ENCODE results near the gene FAM120B.

Gene FAM120B

DNA sequence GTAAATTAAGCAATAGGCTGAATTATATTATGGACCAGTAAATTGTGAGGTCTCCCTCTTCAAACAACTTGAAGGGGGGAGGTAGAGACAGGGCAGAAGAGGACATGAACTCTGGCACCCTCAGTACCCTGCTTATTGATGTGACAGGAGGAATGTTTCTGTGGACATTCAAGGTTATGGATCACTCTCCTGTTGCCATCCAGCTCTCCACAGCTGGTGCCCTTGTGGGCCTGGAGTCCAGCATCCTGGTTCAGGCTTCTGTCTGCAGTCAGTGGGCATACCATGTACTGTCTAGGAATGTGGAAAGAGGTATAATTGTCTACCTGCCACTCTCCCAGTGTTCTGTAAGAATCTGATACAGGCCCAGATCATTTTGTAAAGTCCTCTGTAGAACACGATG, 55.6 kb downstream of the FAM120B start:
- DNase-seq = no peak

DNA sequence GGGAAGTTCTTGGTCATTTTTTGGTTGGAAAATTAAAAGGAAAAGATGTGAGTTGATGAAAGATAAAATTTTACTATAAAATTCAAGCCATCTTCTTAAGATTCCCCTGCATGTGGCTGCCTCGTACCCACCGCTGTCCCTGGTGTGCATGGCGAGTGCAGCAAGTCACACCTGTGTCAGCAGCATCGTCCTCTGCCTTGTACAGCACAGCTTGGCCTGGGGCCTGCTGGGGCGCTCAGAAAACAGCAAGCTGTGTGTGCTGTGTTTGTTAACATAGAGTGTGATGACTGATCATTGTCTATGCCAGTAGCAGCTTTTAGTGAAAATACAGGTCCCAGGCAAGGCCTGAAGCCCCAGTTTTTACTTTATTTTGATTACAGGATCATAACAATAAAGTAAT, 56.7 kb downstream of the FAM120B start:
- DNase-seq = no peak

DNA sequence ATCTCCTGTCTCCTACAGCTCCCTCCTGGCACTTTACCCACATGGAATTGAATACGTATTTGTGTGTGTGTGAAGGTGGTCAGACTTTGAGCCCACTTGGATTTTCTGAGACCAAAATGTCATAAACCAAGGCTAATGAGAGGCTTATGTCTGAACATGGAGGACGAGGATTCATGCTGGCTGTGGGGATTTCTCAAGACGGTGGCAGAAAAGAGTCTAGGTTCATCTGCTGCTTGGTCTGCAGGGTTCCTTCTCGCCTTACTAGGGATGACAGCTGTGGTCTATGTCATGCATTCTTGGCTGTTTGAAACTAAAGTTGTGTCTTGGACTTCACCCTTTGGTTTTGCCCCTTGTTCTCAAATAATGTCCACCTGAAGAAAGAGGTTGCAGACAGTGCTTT, 58.6 kb downstream of the FAM120B start:
- no peak for DNase-seq

DNA sequence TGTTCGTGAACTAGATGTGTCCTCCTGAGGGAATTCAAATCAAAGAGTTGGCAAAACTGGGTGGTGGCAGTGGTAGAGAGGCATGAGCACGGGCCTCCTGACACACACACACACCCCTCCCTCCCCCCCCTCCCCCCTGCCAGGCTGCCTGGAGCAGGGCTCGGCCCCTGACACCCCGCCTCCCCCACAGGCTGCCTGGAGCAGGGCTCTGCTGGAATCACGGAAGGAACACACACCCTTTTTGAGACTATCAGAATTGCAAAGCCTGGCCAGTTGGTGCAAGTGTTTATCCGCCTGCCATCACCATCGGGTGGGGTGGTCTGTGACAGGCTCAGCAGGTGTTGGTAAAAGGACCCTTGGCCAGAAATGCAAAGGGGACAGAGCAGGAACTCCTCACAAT, 59.0 kb downstream of the FAM120B start:
- DNase-seq = peak; percentile 47

DNA sequence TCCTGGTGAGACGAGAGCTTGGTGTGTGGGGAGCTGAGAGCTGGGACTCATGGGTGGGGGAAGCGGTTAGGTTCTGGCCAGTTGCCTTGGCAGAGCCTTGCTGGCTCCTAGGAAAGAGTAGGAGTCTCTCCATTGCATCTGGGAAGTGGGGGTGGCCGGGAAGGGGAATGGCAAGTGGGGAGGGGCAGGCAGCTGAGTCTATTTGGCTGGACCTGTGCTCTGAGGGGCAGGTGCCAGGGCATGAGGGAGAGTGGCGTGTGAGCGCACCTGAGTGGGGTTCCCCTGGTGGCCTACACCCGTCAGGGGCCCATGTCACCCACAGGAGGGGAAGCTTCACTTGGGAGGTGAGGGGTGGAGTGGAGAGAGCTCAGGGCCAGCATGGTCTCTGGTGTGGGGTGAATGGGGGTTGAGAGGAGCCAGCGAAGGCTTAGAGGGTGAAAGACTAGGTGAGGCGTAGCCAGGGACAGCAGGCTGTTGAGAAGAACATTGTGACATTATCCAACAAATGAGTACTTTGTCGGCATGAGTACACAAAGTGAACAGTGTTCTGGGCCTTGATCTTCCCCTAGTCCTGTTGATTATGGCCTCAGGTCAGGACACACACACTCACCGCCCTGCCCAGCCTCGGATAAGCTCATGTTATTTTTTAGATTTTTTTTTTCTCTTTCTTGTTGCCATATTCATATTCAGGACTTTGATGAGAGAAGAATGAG, 59.8 kb downstream of the FAM120B start:
- DNase-seq = no peak

DNA sequence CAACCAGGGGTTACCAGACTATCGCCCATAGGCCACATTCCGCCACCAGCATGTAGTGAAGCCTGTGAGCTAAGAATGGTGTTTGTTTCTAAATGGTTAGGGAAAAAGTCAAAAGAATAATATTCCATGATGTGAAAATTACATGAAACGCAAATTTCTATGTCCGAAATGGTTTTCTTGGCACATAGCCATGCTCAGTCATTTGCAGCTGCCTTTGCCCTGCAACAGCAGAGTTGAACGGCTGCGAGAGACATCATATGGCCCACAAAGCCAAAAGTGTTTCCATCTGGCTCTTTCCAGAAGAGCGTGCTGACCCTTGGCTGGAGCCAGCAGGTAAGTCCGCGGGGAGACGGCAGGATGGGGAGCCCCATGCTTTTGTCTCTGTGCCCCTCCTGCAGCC, 60.7 kb downstream of the FAM120B start:
- no peak for DNase-seq

DNA sequence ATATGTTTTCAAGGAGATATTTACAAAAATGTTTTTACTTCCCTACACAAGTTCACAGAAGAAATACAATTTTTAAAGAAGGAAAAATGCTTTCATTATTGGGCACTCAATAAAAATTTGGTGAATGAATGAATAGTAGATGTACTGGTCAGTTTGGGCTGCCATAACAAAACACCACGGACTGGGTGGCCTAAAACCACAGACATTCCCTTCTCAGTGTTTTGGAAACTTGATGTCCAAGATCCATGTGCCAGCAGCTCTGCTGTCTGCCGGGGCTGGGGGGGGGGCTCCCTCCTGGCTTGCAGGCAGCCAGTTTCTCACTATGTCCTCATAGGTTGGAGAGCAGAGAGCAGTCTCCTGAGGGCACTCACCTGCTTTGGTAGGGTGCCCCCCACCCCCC, 62.0 kb downstream of the FAM120B start:
- DNase-seq = no peak

DNA sequence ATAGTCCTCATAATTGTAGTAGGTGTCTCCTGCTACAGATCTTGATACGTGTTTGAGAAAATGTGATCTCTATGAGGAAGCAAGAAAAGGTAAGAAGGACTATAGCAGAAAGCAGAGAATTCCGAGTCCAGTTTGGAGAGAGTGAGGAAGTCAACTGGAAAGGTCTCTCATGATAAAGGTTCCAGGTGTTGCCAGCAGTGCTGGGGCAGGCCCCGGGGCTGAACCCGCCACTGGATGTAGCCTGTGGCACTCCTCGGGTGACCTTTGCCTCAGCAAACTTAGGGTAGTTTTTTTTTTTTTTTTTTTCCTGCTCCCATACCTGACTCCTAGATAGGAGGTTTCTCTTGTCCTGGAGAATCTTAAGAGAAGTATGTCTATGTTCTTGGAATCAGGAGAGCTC, 62.8 kb downstream of the FAM120B start:
- no peak for DNase-seq

DNA sequence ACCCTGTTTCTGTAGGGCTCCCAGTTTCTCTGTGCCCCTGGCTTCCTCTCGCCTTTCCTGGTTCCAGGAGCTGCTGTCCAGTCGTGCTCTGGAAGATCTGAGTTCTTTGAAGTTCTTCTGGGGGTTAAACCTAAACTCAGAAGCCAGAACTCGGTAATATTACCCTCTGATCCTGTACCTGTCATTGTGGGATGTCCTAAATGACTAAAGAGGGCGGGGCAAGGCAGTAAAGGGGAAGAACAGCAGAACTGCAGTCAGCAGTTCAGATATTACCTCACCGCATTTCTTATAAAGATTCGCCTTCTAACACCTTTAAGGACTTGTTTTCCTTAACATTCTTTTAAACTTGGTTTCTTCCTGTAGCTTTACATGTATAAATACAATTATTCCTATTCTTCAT, 63.9 kb downstream of the FAM120B start:
- DNase-seq = no peak

DNA sequence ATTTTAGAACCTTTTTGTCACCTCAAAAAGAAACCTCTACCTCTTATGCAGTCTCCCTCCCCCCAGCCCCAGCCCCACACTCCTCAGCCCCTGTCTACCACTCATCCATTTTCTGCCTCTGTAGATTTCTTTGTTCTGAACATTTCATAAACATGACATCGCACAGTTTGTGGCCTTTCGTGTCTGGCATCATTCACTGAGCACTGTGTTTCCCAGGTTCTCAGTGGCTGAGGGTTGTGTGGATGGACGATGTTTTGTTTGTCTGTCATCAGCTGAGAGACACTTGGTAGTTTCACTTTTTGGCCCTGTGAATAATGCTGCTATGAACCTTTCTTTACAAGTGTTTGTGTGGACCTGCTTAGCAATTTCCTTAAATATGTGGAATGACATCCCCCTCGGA, 64.5 kb downstream of the FAM120B start:
- no peak for DNase-seq

DNA sequence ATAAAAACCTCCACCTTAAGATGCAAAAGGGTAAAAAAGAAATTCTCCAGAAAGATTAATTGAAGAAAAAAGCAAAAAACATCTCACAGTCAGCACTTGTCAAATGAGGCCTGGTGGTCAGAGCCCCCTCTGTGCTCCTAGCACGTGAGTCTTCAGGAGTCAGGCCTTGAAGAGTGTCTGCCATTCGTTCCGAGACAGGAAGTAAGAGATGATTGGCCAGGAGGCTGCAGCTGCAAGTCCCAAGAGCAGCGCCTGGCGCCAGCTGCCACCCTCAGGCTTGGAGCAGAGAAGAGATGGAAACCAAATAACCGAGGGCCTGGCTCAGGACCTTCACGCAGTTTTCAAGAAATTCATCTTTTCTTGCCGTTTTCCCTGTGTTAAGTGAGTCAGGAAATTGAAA, 65.0 kb downstream of the FAM120B start:
- DNase-seq = no peak

DNA sequence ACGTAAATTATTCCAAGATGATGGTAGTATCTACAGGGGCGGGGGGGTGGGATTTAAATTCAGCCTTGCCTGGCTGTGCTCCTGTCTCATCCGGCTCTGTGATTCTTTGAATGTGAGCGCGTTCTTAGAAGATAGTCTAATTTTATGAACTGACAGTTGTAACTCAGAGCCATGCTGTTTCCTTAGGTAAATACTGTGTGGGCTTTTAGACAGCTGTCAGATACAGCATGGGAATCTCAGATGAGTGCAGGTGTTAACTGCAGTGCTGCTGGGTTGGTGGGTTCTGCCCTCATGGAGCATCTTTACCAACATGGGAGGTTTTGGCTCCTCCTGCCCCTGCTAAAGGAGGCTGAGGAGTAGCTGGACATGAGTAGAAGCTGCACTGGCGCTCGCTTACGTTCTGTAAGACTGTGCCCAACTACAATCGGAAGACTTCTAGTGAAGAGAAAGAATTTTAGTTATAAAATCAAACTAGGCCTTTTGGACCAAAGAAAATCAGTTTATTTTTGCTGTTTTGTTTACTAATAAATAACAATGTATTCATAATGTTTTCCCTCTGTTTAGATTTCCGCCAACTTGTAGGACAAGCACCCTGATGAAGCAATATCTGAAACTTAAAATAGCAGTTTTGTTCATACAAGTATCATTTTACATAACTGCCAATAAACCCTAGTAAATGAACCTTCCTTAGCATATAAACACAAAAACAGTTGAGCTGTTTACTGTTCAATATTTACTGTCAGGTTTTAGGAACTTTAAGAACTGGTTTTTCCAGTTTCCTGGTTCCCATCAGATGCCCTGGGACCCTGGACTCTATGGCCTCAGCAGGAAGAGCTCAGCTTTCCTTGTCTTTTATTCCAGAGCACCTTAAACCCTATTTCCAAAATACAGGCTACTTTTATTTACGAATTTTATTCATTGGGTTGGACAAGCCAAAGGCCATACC, 66.1 kb downstream of the FAM120B start:
- DNase-seq = no peak

DNA sequence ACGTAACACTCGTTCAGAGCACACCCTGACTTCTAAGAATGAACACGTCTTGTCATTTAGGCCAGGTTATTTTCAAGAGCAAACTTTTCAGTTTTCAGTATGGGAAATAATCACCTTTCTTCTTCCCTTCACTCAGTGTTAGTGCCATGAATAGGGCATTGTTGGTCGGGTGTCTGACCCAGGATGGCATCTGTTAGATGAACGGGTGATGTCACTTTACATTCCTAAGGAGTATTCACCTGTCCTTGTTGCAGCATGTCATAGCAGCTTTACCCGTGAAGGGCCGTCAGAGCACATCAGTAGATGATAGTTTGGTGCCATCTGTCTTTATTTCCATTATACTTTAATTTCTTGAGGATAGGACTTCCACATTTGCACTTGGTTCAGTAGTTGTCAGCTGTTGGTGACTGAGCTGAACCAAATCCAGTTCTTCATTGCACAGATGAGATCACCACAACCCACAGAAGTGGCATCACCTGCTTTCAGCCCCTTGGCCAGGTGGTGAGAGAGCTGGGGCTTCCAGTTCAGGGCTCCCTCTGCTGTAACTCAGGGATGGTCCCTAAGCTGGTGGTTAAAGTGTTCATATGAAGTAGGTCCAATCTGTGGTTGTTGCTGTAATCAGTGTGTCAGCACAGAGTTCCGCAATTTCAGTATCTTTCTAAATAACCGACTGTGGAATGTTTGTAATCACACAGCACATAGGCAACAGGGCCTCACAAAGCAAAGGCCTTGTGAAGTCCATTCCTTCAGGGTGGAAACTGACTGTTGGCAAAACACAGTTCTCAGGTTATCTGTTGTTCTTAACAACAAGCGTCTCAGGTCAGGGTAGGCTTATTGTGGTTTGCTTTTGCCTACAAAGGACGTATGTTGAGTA, 68.2 kb downstream of the FAM120B start:
- DNase-seq = no peak

DNA sequence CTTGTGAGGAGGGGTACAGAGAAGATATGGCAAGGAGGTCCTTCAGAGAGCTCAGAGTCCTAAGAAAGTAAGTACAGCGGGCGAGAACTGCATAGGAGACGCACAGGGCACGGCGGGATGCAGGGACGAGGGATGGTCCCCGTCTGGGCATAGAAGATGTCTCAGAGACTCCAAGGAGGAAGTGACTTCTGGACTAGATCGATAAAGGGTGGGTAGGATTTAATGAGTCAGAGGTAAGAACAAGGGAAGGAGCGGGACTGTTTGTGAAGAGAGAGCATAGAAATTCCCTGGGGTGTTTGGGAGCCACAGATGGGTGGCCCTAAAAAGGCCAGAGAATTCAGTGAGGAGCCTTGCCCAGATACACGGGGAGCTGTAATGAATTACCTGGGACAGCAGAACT, 69.1 kb downstream of the FAM120B start:
- no peak for DNase-seq

DNA sequence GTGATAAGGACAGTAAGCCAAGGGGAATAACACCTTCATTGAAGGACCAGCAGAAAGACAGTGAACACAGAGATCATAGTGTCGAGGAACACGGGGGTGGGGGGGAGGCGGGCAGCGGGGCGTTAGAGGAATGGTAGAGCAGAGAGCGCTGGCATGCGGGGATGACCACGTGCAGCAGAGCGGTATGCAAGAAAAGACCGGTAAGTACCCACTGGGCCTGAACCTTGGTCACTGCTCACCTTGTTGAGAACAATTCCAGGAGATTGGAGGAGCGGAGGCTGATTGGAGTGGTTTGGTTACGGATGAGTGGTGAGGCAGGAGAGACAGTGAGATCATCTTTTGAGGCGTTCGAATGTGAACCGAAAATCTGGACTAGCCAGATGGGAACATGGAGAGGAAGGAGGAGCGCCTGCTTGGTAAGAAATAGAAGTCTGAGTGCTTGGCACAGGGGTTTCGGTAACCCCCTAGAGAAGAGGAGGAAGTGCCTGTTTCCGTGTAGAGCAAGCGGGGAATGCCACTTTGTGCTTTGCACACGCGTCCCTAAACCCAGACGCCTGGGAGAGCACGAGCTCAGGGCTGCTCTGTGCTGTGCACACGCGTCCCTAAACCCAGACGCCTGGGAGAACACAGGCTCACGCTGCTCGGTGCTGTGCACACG, 70.0 kb downstream of the FAM120B start:
- DNase-seq = no peak

DNA sequence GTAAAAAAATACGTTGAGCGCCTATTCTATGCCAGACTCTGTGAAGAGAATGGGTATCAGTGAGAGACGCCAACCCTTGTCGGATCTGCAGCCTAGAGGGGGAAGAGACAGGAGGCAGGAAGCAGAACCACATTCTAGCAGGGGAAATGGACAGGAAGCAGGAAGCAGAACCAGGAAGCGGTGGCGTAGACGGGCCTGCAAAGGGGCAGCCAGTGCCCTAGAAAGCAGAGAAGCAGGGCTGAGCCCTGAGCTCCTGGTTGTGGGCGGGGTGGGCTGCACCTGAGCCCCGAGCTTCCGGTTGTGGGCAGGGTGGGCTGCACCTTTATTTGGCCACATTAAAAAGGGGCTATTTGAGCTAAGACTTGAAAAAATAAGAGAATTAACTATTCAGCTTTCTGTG, 71.9 kb downstream of the FAM120B start:
- DNase-seq = no peak

DNA sequence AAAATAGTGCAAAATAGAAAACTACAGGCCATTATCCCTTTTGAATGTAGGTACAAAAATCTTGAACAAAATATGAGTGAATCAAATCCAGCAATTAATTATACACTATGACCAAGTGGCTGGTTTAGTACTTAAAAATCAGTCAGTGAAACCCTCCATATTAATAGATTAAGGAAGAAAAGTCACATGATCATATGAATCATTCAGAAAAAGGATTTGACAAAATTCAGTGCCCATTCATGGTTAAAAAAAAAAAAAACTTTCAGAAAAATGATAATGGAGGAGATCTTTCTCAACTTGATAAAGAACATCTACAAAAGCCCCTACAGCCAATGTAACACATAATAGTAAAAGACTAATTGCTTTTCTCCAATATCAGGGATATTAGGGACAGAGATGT, 75.0 kb downstream of the FAM120B start:
- no peak for DNase-seq

DNA sequence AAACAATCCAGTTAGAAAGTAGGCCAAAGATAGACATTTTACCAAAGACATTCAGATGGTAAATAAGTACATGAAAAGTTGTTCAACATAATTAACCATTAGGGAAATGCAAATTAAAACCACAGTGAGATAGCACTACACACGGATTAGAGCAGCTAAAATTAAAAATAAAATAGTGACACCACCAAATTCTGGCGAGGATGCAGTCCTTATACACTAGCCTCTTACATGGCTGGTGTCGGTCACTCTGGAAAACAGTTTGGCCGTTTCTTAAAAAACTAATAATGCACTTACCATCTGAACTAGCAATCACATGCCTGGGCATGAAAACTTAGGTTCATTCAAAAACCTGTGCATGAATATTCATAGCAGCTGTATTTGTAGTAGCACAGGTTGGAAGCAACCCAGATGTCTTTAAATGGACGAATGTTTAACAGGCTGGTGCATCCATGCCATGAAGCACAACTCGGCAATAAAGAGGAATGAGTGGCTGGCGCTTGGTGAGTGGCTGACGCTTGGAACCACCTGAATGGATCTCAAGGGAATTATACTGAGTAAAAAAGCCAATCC, 77.0 kb downstream of the FAM120B start:
- DNase-seq = no peak

DNA sequence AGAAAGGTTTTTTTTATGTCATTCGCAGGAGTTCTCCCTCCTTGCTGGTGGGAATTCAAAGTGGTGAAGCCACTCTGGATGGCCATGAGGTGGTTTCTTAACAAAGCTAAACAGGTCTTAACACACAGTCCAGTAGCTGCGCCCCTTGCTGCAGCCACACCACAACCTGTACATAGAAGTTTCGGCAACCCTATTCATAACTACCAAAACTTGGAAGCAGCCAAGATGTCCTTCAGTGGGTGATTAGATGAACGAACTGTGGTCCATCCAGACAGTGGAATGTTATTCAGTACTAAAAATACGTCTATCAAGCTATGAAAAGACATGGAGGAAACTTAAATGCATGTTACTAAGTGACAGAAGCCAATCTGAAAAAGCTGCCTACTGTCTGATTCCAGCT, 78.9 kb downstream of the FAM120B start:
- DNase-seq = no peak

DNA sequence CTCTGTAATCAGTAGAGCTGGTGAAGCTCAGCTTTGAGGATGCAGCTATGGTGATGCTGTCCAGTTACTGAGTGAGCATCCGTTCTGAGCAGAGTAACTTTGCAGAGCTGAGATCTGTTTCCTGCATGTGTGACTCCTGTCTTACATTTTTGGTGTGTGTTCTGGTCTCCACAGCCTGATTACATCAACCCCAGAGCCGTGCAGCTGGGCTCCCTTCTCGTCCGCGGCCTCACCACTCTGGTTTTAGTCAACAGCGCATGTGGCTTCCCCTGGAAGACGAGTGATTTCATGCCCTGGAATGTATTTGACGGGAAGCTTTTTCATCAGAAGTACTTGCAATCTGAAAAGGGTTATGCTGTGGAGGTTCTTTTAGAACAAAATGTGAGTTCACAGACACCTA, 81.6 kb downstream of the FAM120B start:
- DNase-seq = no peak

DNA sequence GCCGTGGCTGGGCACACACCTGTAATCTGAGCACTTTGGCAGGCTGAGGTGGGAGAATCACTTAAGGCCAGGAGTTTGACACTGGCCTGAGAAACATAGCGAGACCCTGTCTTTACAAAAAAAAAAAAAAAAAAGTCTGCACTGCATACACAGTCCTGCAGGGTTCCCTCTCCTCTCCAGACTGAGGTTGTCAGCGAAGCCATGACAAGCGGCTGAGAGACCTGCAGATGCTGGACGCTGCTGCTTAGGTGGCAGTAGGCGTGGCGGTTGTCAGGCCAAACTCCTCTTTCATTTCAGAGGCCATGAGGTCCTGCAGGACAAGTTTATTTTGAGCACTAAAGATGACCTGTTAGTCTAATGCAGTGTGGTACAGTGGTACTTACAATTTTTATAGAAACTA, 86.5 kb downstream of the FAM120B start:
- DNase-seq = no peak

DNA sequence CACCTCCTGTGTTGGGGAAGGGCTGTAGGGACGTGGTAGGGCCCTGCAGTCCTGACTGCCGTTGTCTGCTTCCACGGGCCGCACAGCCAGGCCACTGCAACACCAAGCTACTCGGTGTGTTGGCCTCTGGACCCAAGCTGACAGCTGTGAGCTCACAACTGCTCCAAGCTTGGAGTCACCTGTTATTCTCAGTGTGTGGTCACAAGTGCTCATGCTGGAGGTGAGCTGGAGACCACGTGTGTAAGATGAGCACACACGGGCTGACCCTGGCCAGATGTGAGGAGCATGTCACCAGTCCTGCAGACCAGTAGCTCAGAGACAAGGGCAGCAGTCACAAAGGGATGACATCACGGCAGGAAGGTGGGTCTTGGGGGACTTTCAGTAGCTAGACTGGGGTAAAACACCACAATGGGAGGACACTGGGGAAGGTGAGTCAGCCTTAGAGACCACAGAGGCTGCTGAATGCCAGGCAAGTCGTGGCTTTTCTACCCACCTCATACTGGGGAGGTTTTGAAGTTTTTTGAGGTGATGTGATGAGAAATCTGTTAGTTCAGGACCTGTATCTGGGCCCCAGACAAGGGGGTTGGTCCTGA, 87.3 kb downstream of the FAM120B start:
- no peak for DNase-seq
